Upper lobe of right lung (tissue), 1 donor: ENCODE data around the gene CDK14. TPM values are rescaled to one million over a fixed set of nuclear protein-coding genes. Genes with fewer than 3 reads are reported as not detected.

Experiments used
- ATAC-seq: fragments of 200-7000 bp; cut with Tn5 transposase; one replicate; pipeline ENCODE4 v1.9.1; 2020; ENCODE audit warnings: mild to moderate bottlenecking, moderate library complexity
- DNase-seq: peaks from one replicate; pipeline ENCODE4 v3.0.0-alpha.2; 2020
- H3K27ac ChIP-seq: fragments of 200-600 bp; one replicate; pipeline ENCODE4 v1.8.0; 2022
- H3K27me3 ChIP-seq: fragments of 200-600 bp; one replicate; pipeline ENCODE4 v1.8.0; 2022; ENCODE audit warnings: mild to moderate bottlenecking
- H3K36me3 ChIP-seq: fragments of 200-600 bp; one replicate; pipeline ENCODE4 v1.8.0; 2022
- H3K4me1 ChIP-seq: fragments of 200-600 bp; one replicate; pipeline ENCODE4 v1.8.0; 2022
- H3K4me3 ChIP-seq: fragments of 200-600 bp; one replicate; pipeline ENCODE4 v1.8.0; 2022; ENCODE audit warnings: mild to moderate bottlenecking
- H3K9me3 ChIP-seq: fragments of 200-600 bp; one replicate; pipeline ENCODE4 v1.8.0; 2022
- CTCF ChIP-seq: fragments of 200-600 bp; IDR thresholded peaks from one replicate; pipeline ENCODE4 v1.8.0; 2022; ENCODE audit warnings: antibody characterized with exemption
- intact Hi-C: fragments of 100-400 bp; cut with DNase I; formaldehyde crosslinking; loops from one replicate; pipeline ENCODE4 v1.11.0; 2022
- total RNA-seq: library from RNA; stranded (reverse); fragmentation: NEBNext Ultra II Directional; extraction: Animal tissue kit (Norgen Biotek cat#: 25700); gene quantifications from one replicate; pipeline ENCODE4 v1.2.1, GENCODE V29; 2021
- donor health status: DM: no; HTN: yes; CAD: no; lungs with severe emphysema.

CDK14 gene
- total RNA-seq, 1 donor from 2014 or later: 47.2 TPM

GRCh38 chr7:90758933-90759562 lies 162.9 kb downstream of the CDK14 start:
- Histone ChIP-seq H3K27me3 (no peaks in the 10 kb centered on the region), H3K4me1 (no peaks in the 10 kb centered on the region), H3K4me3 (no peak overlapping the region), H3K27ac (no peak overlapping the region), H3K9me3 (no peaks in the 10 kb centered on the region), H3K36me3 (no peaks in the 10 kb centered on the region)
- intact Hi-C loops: no loop called here
- ATAC-seq (no peak), DNase-seq (no peak)
- TF ChIP-seq CTCF: no peak

DNA sequence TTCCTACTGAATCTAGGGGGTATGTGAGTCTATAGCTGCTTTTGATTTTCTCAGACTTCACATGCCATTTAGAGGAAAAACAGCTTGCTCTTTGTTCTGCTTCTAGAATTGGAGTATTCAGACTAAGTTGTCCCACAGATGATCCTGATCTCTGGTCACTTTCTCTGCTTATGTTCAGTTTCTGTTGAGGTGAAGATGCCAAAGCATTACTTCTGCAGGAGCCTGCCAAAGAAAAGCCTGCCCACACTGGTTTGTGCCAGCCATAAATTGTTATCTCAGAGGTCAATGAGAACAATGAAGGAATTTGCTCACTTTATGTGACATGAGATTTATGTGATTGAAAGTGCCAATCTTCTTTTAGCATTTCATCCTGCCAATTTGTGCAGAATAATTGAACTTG lies 163.6 kb downstream of the CDK14 start:
- no peak for ATAC-seq
- intact Hi-C loops: no loop called here
- DNase-seq: no peak
- no peak for TF ChIP-seq CTCF
- no peaks in the 10 kb centered on the region for H3K4me1 ChIP-seq
- H3K36me3 ChIP-seq: no peaks in the 10 kb centered on the region
- no peak overlapping the region for H3K4me3 ChIP-seq
- no peaks in the 10 kb centered on the region for H3K9me3 ChIP-seq
- H3K27ac ChIP-seq: no peak overlapping the region
- no peaks in the 10 kb centered on the region for H3K27me3 ChIP-seq

DNA sequence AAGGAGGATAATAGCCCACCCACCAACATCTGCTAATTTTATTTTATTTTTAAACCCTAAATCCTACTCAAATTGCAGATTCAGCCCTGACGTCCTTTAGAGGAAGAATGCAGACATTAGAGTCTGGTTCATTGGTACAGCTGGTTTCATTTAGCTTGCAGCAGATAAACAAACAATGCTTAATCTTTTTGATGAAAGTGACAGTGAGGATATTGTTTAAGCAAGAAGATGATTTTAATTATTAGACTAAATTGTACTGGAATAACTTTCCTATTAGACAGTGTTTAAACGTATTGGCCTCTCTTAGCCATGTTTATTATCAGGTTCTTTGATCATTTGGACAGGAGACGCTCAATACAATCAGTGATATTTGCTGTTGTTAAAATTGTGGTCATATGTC lies 164.8 kb downstream of the CDK14 start:
- Histone ChIP-seq H3K27ac (no peak overlapping the region), H3K9me3 (no peaks in the 10 kb centered on the region), H3K27me3 (no peaks in the 10 kb centered on the region), H3K4me1 (no peaks in the 10 kb centered on the region), H3K4me3 (no peak overlapping the region), H3K36me3 (no peaks in the 10 kb centered on the region)
- ATAC-seq: no peak
- intact Hi-C loops: no loop called here
- DNase-seq: no peak
- TF ChIP-seq CTCF: no peak

GRCh38 chr7:90761584-90761983 lies 165.5 kb downstream of the CDK14 start:
- DNase-seq: no peak
- Histone ChIP-seq H3K36me3 (no peaks in the 10 kb centered on the region), H3K4me1 (no peaks in the 10 kb centered on the region), H3K9me3 (no peaks in the 10 kb centered on the region), H3K27me3 (no peaks in the 10 kb centered on the region), H3K4me3 (no peak overlapping the region), H3K27ac (no peak overlapping the region)
- TF ChIP-seq CTCF: no peak
- ATAC-seq: no peak
- intact Hi-C loops: no loop called here

DNA sequence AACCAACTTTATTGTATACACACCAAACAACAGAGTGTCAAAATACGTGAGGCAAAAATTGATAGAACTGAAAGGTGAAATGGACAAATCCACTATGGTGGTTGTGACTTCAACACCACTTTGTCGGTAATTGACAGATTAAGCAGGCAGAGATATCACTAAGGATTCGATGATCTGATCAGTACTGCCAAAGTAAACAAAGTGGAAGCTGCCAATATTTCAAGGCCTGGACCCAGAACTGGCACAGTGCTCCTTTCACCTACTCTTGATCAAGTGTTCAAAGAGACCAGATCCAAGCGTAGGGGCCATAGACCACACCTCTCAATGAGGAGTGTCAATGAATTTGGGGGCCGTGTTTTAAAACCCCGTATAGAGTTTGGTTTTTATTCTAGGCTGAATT lies 167.0 kb downstream of the CDK14 start:
- Histone ChIP-seq H3K36me3 (no peaks in the 10 kb centered on the region), H3K9me3 (no peaks in the 10 kb centered on the region), H3K4me1 (no peaks in the 10 kb centered on the region), H3K27me3 (no peaks in the 10 kb centered on the region), H3K4me3 (no peak overlapping the region), H3K27ac (no peak overlapping the region)
- intact Hi-C loops: no loop called here
- DNase-seq: no peak
- no peak for TF ChIP-seq CTCF
- ATAC-seq: no peak
